Raji (cell line): ENCODE data around the gene LRCH2.

ENCODE experiments used
- POLR2A ChIP-seq: IDR thresholded peaks from 2 replicates; pipeline ENCODE4 v1.6.1; 2011; ENCODE audit warnings: low read depth, low read length, control low read depth; ENCODE audit not compliant: insufficient read depth

Gene LRCH2

DNA sequence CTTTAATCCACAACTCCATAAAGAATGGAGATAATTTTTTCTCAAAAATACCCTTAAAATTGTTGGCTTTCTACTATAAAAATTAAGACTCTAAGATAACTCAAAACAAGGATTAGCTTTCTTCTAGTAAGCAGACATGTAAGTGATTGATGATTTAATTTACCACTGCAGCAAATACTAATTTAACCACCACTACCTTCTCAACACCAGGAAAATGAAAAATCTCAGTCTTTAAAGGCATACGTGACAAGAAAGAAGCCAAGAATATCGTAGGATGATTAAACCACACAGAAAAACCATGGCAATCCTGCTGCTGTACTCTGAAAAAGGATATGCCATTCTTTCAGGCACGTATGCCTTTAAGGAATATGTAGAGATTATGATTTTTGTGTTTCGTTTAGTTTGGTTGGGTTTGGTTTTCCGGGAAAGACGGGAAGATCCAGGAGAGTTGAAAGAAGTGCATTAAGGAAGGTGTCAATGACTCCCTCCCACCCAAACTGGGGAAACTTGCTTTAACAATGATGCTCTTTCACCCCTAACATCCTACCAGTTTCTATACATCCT lies 881 bp downstream of the LRCH2 start:
- no peak for TF ChIP-seq POLR2A

DNA sequence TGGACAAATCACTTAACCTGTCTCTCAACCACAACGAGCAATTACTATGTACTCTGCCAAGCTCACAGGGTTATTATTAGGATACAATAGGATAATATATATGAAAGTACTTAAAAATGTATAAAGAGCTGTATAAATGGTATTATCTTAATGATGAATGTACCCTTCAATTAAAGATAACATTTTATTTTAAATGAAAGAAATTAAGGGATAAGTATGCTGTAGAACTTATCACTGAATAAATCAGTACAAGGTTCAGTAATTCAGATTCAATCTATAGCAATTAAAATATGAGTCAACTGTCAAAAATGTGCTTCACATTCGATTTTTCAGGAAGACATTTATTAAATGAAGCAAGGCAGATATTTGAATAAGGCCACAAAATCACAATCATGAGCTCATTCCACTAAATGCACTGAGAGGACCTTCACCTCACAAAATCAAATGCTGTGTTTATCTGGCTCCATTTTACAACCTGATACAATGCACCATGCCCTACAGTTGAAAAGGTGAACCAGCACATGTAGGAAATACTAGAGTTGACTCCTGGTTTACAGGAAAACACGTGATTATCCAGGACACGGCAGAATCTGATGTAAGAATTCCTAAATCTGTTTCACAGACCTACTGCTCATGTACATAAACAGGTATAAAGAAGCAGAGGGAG lies 4.4 kb downstream of the LRCH2 start:
- TF ChIP-seq POLR2A, result no peak

DNA sequence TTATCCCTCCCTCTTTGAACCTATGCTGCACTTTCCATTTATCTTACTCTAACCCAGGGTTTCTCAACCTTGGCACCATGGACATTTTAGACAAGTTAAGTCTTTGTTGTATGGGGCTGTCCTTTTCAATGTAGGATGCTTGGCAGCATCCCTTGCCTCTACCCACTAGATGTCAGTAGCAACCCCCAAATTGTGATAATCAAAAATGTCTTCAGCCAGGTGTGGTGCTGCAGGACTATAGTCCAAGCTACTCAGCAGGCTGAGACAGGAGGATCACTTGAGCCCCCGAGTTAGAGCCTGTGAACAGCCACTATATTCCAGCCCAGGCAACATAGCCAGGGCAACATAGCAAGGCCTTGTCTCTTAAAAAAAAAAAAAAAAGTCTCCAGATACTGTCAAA lies 7.0 kb downstream of the LRCH2 start:
- no peak for TF ChIP-seq POLR2A

DNA sequence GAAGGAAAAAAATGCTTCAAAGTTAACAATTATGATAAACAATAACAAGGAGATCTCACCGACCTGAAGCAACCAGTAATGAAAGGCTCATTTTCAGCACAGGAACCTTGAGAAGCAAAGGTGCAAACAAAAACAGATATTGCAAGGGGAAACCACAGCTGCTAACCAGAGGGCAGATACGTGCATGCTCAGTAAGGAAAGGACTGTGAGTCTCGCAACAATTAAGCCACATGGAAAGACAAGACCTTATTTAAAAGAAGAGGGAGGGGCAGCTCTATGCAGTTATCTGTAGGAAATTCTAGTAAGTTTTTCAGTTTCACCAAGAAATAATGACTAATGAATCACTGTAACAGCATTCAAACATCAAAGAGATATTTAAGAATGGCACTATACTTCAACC lies 19.3 kb downstream of the LRCH2 start:
- no peak for TF ChIP-seq POLR2A

DNA sequence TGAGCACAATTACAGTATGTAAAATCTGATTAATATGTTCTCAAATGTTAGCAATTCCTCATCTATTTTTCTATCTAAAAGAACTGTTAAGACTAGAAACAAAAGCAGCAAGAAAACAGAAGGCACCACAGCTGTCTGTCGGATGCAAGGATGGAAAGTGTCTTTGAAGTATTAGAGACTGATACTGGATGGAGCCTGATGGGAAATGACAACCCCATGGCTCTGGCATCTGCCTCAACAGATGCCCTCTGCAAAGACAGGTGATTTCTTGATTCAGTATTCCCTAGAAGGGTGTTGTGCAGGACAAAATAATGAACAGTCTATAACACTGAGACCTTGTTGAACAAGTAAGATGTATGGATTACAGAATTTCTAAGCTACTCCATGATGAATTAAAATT lies 19.7 kb downstream of the LRCH2 start:
- no peak for TF ChIP-seq POLR2A

DNA sequence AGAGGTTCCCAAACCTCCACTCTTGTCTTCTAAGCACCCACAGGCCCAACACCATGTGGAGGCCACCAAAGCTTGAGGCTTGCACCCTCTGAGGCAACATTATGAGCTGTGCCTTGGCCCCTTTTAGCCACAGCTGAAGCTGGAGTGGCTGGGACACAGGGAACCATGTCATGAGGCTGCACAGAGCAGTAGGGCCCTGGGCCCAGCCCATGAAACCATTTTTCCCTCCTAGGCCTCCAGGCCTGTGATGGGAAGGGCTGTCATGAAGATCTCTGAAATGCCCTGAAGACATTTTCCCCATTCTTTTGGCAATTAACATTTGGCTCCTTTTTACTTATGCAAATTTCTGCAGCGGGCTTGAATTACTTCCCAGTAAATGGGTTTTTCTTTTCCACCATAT lies 29.9 kb downstream of the LRCH2 start:
- TF ChIP-seq POLR2A, result no peak

DNA sequence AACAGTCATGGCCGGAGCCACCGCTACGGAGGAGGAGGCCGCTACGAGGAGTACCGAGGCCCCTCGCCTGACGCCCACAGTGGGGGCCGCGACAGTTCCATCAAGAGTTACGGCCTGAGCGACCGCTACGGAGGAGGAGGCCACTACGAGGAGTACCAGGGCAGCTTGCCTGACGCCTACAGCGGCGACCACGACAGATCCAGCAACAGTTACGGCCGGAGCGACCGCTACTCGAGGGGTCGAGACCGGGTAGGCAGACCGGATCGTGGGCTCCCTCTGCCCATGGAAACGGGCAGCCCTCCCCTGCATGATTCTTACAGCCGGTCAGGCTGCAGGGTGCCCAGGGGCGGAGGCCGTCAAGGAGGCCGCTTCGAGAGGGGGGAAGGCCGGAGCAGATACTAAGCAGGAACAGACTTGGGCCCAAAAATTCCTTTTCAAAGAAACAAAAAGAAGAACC lies 41.6 kb downstream of the LRCH2 start:
- TF ChIP-seq POLR2A, result no peak

DNA sequence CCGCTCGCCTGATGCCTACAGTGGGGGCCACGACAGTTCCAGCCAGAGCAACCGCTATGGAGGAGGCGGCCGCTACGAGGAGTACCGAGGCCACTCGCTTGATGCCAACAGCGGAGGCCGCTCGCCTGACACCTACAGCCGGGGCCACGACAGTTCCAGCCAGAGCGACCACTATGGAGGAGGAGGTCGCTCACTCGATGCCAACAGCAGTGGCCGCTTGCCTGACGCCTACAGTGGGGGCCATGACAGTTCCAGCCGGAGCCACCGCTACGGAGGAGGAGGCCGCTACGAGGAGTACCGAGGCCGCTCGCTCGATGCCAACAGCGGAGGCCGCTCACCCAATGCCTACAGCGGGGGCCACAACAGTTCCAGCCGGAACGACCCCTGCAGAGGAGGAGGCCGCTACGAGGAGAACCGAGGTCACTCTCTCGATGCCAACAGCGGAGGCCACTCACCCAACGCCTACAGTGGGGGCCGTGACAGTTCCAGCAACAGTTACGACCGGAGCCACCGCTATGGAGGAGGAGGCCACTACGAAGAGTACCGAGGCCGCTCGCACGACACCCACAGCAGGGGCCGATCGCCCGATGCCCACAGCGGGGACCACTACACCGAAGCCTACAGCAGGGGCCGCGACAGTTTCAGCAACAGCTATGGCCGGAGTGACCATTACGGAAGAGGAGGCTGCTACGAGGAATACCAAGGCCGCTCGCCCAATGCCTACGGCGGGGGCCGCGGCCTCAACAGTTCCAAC lies 42.2 kb downstream of the LRCH2 start:
- no peak for TF ChIP-seq POLR2A

DNA sequence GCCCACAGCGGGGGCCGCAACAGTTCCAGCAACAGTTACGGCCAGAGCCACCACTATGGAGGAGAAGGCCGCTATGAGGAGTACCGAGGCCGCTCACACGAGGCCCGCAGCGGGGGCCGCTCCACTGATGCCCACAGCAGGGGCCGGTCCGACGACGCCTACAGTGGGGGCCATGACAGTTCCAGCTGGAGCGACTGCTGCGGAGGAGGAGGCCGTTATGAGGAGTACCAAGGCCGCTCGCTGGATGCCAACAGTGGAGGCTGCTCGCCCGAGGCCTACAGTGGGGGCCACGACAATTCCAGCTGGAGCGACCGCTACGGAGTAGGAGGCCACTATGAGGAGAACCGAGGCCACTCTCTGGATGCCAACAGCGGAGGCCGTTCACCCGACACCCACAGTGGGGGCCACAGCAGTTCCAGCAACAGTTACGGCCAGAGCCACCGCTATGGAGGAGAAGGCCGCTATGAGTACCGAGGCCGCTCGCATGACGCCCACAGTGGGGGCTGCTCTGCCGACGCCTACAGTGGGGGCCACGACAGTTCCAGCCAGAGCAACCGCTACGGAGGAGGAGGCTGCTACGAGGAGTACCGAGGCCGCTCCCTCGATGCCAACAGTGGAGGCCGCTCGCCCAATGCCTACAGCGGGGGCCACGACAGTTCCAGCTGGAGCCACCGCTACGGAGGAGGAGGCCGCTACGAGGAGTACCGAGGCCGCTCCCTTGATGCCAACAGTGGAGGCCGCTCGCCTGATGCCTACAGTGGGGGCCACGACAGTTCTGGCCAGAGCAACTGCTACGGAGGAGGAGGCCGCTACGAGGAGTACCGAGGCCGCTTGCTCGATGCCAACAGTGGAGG lies 43.0 kb downstream of the LRCH2 start:
- TF ChIP-seq POLR2A, result no peak

DNA sequence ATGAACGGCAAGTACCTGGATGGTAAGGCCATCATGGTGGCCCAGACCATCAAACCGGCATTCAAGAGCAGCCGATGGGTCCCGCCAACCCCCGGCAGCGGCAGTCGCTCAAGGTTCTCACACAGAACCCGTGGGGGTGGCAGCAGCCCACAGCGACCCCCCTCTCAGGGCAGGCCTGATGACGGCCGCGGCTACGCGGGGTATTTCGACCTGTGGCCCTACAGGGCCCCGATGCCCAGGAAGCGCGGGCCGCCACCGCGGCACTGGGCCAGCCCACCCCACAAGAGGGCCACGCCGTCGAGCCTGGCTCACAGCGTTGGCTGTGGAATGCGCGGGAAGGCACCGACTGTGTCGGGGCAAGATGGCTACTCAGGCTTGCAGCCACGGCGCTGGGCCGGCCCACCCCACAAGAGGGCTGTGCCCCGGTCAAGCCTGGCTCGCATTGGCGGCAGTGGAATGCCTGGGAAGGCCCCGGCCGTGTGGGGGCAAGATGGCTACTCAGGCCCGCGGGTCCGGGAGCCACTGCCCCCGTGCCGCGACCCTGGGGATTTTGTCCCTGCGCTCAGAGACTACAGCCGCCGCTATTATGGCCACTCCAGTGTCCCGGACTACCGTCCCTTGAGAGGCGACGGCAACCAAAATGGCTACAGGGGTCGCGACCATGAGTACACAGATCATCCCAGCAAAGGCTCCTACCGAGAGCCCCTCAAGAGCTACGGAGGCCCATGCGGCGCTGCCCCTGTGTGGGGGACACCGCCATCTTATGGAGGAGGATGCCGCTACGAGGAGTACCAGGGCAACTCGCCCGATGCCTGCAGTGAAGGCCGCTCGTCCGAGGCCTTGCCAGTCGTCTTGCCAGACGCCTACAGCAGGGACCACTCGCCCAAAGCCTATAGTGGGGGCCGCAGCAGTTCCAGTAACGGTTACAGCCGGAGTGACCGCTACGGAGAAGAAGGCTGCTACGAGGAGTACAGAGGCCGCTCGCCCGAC lies 44.0 kb downstream of the LRCH2 start:
- no peak for TF ChIP-seq POLR2A

DNA sequence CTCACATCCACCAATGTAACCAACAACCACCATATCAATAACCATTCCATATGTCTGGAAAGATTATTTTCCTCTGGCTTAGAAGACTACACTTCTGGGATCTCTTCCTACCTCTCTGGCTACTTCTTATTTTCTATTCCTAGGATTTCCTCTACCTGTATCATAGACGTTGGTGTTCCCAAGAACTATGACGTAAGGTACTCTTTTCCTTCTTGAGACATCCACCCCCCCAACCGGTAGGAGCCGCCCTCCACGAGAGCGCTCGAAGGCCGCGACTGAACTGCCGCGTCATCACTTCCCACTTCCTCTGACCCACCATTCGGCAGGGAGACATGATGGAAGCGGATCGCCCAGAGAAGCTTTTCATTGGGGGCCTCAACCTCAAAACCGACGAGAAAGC lies 44.8 kb downstream of the LRCH2 start, which contains the start of gene RBMXL3:
Gene RBMXL3, plus strand, starts transcription at position 301 of the 400 bp plus-strand sequence. Its CDS starts 32 bp downstream, at position 333.
- TF ChIP-seq POLR2A, result no peak

DNA sequence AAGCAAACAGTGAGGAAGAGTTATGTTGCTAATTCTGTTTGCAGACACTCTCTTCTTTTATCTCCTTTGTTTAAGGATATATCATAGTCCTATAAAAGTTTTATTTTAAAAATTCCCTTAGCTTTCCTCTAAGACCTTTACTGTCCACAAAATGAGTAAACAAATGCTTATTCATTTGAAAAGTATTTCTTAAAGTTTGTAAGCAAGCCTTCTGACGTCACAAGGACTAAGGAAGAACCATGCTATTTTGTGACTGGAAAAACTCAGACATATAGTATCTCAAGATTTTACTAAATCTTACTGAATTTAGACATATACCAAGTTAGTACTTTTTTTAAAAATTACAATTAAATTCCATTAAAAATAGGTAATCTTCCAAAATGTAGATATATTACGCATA lies 49.9 kb downstream of the LRCH2 start:
- TF ChIP-seq POLR2A, result no peak

DNA sequence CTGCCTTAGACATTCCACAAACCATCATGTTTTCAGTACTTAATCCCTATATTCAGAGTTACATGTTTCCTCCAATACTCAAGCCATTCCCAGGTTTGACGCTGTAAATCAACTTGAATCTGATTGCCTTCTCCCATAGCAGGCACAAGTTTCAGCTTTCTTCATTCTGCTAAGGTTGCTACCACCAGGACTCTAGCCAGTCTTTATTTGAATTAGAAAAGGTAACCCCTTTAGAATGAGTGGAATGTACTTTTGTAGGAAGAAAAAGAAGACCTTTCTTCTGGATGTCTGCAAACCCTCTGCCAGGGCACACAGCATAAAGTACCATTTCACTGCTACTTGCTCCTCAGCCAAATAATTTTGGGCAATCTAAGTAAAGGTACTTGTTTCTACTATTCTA lies 55.4 kb downstream of the LRCH2 start:
- no peak for TF ChIP-seq POLR2A

DNA sequence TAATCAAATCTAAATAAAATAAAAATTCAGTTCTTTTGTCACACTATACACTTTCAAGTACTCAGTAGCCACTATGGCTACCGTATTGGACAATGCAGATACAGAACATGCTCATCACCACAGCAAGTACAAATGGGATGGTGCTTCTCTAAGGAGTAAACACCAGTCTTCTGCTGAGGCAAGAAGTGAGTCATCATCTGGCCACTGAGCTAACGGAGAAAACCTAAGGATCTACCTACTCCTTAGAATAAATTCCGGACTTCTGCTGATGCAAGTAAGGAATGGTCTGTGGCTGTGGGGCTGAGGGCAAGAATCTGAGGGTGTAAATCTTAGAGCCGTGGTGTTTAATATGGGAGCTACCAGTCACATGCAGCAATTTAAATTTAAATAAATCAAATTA lies 56.0 kb downstream of the LRCH2 start:
- TF ChIP-seq POLR2A, result no peak
